Esophagus mucosa (tissue), 1 donor: Measurements from ENCODE around the gene PPP1R1C. TPM values are rescaled to one million over a fixed set of nuclear protein-coding genes. Genes with fewer than 3 reads are reported as not detected.

ENCODE experiments used
- ATAC-seq: fragments of 200-7000 bp; cut with Tn5 transposase; one replicate; pipeline ENCODE4 v1.9.1; 2020
- total RNA-seq: library from RNA; stranded (reverse); gene quantifications from one replicate; pipeline ENCODE4 v1.2.4, GENCODE V29; 2023
- donor health status: DM: yes; HTN: yes; CAD: no.

Gene PPP1R1C
- total RNA-seq, 1 donor from 2014 or later = 1.8 TPM

DNA sequence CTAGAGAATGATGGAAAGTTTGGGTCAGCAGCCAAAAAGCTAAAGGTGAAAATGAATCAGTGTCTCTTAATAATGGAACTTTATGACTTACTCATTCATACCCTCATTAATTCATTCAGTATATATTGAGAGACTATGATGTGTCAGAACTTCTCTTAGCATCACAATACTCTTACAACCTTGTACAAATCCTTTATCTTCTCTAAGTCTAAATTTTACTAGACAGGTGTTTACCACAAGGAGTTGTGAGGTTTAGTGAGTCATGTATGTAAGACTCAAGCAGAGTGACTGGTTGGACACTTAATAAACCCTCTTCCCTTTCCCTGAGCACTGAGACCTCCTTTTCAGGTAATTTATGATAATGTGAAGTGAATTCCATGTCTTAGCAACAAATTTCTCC is 129.6 kb downstream of the PPP1R1C start:
- peak; percentile 10 for ATAC-seq

DNA sequence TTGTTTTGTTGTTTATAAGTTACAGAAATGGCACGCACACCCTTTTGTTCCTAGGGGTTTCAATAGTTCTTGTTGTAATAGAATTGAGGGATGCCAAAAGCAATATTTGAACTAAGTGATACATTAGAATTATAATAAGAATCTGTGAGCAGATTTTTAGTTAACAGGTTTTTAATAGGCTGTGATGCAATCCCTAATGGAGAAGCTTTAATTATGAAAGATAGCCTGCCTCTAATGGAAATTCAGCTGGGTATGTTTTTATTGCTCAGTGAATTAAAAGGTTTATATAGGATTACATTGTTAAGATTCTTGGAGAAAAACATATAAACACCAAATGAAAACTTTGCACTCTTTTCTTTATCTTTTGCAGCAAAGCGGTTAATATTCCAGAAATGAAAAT is 131.1 kb downstream of the PPP1R1C start:
- ATAC-seq = no peak

DNA sequence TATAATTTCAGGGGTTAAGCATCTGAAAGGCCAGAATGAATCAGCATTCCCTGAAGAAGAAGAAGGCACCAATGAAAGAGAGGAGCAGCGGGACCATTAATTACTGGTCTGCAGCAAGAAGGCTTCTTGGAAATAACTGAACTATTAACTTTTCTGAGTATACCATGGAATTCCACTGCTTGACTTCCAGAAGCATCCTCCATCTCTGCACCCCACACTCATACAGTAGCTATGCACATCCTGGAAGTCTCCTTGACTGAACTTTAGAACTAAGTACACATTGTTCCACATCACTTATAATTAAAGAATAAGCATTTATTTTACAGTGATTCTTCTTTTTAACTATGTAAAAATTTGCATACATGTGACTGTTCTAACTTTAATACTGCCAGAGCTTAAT is 131.5 kb downstream of the PPP1R1C start:
- ATAC-seq = no peak

DNA sequence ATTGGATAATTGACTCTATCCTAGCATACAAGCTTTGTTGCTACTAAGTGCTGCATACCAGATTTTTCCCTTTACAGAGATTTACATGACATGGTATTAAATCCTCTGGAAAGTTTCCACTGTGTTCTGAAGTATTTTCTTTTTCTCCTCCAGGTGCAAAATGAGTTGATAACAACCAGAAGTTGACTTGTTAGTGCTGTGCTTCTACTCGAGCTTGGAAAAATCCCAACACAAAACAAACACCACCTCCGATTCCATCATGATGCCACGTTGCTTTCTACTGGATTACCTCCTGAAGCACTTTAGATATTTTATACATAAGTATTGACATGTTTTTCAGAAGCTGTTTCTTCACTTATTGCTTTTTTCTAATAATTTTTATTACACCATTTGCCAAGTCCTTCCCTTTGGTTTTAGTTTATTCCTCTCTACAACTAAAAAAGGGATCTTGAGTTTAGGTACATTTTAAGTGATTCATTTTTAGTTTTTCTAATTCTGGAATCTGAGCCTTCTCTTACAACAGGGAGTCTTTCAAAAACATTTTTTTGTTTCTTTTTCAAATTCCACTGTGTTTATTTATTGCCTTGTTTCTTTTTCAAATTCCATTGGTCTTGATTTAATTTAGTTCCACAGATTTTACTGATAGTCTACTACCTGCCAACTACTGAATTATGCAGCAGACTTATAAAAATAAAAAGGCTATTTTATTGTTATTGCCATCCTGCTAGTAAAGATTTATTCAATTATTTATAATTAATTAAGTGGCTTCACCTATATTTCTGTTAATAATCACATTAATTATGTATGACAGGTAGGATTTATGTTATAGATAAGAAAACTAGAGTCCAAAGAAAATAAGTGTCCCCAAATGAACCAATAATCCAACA is 143.4 kb downstream of the PPP1R1C start:
- ATAC-seq = no peak

DNA sequence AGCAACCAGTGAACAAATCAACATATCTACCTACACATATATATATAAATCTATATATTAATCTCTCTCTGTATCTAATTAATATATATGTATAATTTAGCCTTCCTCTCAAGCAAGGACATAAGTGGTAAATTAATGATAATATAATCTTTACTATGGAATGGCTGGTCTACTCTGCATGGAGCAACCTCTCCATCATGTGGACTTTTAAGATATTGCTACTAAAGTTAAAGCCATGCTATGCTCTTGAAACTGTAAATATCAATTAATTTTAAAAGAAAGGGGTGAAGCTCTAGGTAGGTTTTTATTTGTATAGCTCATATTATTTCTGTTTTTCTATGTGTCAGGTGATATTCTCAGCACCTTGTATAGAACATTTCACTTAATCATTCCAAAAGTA is 147.0 kb downstream of the PPP1R1C start:
- ATAC-seq = no peak

DNA sequence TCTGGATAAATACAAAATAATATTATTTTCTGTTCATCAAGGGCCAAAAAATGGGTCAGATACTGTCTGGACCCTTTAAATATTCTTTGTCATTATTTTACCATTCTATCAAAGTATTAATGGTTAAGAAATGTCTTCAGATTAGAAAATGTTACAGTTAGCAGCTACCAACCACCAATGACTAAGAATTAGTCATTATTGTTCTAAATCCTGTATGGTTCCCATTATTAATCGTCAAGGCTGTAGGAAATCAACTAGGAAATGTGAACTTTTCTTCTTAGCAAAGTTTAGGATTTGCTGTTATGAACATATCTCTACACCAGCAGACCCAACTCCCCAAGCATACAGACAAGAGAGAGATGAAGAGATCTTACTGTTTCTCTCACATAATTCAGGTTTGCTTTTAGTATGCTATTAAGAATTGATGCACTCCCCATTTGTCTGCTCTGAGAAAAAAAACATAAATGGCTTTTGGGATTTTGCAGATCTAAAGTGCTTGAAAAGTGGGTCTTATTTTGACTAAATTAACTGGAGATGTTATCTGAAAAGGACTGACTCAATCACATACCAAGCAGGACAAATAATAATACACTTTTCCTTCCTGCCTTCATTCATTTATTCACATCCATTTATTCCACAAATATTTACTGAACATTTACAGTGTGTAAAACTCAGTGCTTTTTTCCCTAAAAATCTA is 147.7 kb downstream of the PPP1R1C start:
- no peak for ATAC-seq

DNA sequence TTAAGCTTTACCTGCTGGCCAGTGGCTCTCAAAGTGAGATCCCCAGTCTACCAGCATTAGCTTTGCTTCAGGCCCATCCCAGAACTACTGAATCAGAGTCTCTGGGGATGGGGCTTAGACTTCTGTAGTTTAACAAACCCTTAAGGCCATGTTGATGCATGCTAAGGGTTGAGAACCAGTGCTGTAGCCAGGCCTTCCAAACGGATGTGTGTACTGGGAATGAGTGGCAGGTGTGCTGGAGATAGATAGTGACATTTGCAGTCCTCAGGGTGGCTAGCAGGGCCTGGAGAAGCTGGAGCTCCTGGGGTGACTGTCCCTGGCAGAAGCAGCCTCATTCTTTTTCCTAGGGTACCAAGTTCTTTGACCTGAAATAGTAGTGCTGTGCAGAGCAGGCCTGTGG is 148.5 kb downstream of the PPP1R1C start:
- ATAC-seq = no peak

DNA sequence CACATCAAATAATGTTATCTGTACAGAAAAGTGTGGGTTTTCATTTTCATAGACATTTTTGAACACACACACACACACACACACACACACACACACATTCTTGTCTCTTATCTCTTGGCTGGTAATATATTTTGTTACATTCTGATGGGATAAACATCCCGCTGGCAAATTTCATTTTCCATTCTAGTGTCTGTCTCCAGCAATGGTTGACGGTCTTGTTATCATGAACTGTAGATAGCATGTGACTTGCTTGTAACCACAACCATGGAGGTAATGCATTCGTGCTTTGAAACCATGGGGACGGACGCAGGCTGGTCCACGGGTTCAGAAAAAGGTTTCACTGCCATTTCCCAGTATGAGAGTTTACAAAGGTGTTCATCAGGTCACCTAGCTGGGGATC is 156.4 kb downstream of the PPP1R1C start:
- ATAC-seq = no peak

DNA sequence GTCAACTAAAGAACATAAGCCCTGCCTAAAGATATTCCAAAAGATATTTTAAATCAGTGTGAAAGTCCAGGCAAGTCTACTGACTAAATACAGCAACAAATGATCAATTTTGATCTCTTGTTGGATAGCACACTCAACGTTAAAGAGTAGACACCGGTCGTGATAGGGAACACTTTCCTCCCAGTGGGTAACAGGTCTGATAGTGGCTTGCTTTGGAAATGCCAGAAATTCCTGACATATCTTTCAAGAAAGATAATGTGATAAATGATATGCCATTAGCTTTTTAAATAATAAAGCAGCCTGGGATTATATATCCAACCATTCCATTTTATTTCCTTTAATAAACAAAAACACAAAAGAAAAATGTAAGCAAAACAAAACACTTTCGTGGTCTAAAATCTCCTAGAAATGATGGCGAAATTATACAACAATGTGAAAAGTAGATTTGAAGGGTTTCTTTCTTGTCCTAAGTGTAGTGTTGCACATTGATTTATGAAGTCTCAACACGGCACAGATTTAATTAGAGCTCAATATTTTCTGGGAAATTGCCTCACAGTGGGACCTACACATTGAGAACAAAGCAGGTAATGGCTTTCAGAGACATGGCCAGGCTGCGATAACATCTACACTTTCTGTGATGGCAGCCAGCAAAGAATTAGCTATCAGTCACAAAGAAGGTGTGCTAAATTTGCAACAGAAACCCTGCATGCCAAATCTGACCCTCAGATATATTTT is 158.6 kb downstream of the PPP1R1C start:
- no peak for ATAC-seq

DNA sequence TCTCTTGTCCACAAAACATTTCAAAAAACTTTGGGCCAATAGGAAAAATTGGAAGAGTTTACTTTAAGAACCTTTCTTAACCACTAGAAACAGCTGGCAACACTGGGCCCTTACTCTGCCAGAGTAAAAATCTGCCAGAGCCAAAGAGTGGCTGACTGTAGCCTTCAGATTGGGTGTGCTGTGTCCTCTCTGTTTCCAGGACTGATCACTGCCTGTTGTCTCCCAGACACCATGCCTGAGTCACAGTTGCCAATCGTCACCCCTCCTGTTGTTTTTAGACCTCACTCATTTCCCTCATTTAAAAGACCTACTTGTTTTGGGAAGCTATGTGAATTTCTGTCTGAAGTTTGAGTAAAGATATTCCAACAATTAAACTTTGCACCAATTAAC is 159.1 kb downstream of the PPP1R1C start:
- ATAC-seq = no peak

DNA sequence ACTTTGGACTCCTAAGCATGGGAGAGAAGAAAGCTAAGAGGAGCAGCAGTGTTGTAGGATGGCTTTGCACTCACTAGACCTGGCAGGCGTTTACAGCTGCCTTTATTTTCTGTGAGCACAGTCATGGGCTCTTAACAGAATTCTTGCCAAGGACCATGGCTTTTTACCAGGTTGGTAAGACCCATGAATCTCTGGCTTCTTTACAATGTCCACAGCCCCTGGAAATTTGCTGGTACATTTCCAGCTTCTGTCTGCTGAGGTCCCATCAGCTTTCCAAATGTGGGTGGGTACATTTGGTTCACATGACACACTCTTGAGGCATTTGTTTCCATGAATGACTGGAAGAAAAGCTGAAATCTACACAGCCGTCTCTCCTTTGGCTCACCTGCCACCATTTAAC is 162.7 kb downstream of the PPP1R1C start:
- ATAC-seq = no peak

DNA sequence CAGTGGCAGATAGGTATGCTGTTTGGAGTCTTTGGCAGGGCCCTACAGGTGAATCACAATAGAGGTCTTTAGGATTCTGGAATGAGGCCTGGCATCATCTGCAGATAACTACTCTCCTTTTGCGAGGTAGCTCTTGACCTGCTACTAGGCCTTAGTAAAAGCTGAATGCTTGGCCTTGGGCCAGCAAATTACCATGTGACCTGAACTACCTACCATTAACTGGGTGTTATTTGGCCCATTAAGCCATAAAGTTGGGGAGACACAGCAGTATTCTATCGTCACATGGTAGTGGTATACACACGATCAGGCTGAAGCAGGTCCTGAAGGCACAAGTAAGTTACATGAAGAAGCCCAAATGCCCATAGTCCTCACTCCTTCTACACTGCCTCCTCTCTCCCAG is 178.2 kb downstream of the PPP1R1C start:
- ATAC-seq = no peak

DNA sequence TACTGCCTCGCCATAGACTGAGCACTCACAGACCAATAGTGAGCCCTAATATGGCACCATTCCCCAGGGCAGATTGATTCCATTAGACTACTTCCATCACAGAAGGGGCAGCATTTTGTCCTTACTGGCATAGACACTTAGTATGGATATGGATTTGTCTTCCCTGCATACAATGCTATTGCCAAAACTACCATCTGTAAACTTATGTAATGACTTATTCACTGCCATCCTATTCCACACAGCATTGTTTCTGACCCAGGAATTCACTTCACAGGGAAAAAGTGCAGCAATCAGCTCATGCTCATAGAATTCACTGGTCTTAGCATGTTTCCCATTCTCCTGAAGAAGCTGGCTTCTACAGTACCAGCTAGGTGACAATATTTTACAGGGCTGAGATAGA is 179.0 kb downstream of the PPP1R1C start:
- no peak for ATAC-seq

DNA sequence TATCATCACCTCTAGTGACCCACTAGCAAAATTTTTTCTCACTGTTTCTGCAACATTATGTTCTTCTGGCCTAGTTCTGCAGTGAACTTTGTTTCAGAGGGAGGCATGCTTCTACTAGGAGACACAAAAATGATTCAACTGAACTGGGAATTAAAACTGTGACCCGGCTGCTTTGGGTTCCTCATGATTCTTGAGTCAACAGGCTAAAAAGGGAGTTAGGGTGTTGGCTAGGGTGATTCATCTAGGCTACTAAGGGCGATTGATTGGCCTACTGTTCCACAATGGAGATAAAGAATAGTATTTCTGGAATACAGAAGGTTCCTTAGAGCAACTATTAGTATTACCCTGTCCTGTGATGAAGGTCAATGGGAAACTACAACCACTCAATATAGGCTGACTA is 179.5 kb downstream of the PPP1R1C start:
- ATAC-seq = peak; percentile 69

DNA sequence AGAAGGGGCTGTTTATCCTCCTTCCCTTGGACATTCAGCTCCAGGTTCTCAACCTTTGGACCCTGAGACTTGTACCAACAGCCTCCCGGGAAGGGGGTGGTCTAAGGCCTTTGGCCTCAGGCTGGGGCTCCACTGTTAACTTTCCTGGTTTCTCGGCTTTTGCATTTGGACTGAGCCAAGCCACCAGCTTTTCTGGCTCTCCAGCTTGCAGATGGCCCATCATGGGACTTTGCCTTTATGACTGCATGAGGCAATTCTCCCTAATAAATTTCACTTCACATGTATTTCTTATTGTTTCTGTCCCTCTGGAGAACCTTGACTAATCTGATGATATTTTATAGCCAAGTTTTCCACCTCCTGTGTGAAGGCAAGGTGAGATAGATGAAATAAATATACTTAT is 180.8 kb downstream of the PPP1R1C start:
- no peak for ATAC-seq

DNA sequence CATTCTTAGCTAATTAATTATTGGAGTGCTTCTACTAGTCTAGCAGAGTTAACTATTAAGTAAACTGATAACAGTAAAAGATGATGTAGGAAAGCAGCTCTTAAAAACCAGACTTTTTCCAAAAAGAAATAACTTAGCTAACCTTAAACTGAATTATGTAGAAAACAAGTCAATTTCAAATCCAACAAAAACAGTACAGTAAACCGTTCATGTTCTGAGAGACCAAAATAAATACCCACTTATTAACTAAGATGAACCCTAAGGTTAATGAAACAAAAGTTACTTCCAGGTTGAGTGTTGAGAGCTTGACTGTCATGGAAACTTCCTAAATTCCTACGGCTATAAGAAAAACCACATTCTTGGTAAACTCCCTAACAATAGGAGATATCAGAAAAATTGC is 181.2 kb downstream of the PPP1R1C start:
- no peak for ATAC-seq

Other genes starting within 250 kb of the PPP1R1C start
- 73.7 TPM for gene ITPRID2, start 94.1 kb upstream of the PPP1R1C start, total RNA-seq